Fibroblast of mammary gland (primary cell): ENCODE data around the gene SFT2D3.
A peak's percentile ranks its signal among the peaks of the same experiment; 100 is the strongest.

Experiments
- DNase-seq: peaks from one replicate; pipeline ENCODE4 v3.0.0-alpha.2; 2010; ENCODE audit warnings: low read depth
- H3K4me3 ChIP-seq: 2 replicates; pipeline ENCODE4 v1.5.1; 2011; ENCODE audit warnings: low read depth, mild to moderate bottlenecking, low read length, moderate library complexity; ENCODE audit not compliant: control insufficient read depth
- TF ChIP-seq, protein P1 (sequence below): conservative IDR thresholded peaks from 2 replicates; pipeline ENCODE4 v1.5.1; 2011; ENCODE audit warnings: low read depth, low read length, inconsistent platforms; ENCODE audit not compliant: control insufficient read depth, insufficient read depth

The SFT2D3 gene, protein sequence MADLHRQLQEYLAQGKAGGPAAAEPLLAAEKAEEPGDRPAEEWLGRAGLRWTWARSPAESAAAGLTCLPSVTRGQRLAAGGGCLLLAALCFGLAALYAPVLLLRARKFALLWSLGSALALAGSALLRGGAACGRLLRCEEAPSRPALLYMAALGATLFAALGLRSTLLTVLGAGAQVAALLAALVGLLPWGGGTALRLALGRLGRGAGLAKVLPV

DNA sequence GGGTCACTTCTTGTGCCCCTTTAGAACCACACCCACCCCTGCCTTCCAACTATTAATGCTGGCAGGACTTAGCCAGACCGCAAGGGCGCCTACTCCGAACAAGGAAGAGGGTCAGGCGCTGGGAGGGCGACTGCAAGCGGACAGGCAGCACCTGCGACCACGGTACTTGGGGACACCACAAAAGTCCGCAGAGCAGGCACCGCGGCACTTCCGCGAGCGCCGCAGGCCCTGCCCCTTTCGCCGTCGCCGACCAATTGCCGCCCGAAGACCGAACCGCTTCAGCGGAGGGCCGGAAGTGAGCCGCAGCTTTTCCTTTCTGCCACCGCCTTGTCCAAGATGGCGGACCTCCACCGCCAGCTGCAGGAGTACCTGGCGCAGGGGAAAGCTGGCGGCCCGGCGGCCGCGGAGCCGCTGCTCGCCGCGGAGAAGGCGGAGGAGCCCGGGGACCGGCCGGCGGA is at the start of gene SFT2D3:
SFT2D3 (plus strand) TSS at position 305 of the 458 bp plus-strand sequence; CDS start at position 337, 32 bp downstream.
- TF ChIP-seq, protein P1, sequence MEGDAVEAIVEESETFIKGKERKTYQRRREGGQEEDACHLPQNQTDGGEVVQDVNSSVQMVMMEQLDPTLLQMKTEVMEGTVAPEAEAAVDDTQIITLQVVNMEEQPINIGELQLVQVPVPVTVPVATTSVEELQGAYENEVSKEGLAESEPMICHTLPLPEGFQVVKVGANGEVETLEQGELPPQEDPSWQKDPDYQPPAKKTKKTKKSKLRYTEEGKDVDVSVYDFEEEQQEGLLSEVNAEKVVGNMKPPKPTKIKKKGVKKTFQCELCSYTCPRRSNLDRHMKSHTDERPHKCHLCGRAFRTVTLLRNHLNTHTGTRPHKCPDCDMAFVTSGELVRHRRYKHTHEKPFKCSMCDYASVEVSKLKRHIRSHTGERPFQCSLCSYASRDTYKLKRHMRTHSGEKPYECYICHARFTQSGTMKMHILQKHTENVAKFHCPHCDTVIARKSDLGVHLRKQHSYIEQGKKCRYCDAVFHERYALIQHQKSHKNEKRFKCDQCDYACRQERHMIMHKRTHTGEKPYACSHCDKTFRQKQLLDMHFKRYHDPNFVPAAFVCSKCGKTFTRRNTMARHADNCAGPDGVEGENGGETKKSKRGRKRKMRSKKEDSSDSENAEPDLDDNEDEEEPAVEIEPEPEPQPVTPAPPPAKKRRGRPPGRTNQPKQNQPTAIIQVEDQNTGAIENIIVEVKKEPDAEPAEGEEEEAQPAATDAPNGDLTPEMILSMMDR: no peak
- peak; percentile 85 for DNase-seq
- H3K4me3 ChIP-seq: peak within 1 kb of the TSS; percentile 76

DNA sequence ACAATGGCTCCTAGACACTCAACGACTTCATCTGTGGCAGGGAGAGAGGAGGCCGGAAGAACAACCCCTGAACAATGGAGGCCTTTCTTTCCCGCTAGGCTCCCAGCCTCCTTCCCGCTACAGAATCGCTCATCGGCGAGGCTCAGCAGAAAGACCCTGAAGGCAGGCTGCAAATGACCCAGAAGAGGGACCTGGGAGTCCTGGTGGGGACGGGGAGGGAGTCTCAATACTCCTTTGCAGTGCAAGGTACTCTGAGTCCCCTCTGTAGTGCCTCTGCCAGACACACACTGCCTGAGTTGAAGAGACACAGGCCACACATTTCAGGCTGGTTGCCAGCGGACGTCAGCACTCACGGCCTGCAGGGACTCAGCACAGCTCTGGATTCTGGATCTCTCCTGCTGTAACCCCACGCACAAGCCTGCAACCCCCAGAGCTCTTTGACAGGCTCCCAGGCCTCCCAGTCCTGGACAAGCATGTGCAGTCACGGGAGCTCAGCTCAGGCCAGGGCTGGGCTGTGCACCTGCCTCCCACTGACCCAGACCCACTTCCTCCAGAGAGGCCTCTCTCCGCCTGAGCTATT is 49.2 kb upstream of the SFT2D3 start:
- no peak overlapping the region for H3K4me3 ChIP-seq
- peak; percentile 28 for DNase-seq
- TF ChIP-seq, protein P1: no peak

DNA sequence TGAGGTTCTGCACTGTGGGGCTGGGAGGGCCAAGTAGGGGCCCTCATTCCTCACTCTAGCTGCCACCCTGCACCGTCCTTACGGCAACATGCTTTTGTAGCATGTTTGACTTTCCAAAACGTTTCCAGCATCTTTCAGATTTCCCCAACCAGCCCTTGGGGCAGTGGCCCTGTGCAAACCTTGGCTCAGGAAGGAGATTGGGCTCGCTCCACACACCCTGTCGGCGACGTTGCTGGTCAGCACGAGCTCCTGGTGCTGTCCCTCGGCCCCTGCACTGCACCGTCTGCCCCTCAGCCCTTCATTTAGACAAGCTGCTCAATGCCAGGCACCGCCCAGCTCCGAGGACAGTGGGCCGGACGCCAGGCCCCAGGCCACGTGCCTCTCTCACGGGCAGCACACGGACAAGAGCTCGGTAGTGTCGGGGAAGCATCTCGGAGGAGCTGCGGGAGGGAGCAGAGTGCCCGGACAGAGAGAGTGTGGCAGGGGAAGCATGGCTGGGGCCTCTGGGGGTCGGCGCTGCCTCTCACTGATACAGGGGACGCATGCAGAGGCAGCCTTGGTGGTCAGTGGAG is 48.4 kb upstream of the SFT2D3 start:
- no peak for DNase-seq
- TF ChIP-seq, protein P1: no peak

DNA sequence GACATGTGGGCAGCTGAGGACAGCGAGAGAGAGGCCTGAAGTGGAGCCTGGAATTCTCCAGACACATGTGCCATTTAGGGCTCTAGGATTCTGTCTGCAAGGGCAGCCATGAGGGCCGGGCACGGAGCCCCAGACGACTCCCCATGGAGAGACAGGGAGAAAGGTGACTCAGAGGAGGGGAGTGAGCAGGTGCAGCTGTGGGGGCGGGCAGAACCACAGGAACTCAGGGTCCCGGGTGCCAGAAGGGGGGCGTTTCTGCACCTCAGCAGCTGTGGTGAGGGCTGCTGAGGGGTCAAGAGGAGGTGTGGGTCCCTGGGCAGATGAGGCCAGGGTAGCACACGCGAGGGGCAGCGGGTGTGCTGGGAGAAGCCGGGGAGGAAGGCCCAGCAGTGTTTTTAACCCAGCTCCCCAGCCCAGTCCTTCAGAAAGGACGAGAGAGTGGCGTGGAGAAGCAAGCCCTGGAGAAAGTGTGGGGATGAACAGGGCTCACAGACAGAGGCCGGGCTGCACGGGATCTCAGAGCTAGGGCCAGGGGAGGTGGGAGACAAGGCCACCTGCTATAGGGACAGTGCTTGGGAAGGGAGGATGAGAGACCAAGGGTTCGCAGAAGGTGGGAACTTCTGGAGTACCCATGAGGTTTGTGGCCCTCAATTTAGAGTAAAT is 47.7 kb upstream of the SFT2D3 start:
- no peak overlapping the region for H3K4me3 ChIP-seq

More for the DNA sequence above, 48.4 kb upstream of the SFT2D3 start:
- no peak overlapping the region for H3K4me3 ChIP-seq

GRCh38 chr2:127654084-127654837 is 47.0 kb upstream of the SFT2D3 start:
- TF ChIP-seq, protein P1: no peak
- H3K4me3 ChIP-seq: no peak overlapping the region
- DNase-seq: no peak

More for the DNA sequence above, 47.7 kb upstream of the SFT2D3 start:
- DNase-seq: no peak
- TF ChIP-seq, protein P1: no peak

- H3K4me3 ChIP-seq: no peak overlapping the region
- DNase-seq: no peak
- TF ChIP-seq, protein P1: no peak
Measured at GRCh38 chr2:127654838-127655175, 46.5 kb upstream of the SFT2D3 start.
